ENCODE measurements around the gene GCNT2.
"Not testable (repeated sequence)": the region's sequence is repeated elsewhere in the genome, so short reads cannot be mapped to it uniquely, and the experiment has no call there.

The GCNT2 gene

GRCh38 chr6:10552270-10552810, 31.2 kb downstream of the GCNT2 start:
- no peak for DNase-seq

GRCh38 chr6:10553871-10554270, 32.7 kb downstream of the GCNT2 start:
- DNase-seq = no peak

GRCh38 chr6:10554826-10555225, 33.7 kb downstream of the GCNT2 start:
- no peak for DNase-seq

DNA sequence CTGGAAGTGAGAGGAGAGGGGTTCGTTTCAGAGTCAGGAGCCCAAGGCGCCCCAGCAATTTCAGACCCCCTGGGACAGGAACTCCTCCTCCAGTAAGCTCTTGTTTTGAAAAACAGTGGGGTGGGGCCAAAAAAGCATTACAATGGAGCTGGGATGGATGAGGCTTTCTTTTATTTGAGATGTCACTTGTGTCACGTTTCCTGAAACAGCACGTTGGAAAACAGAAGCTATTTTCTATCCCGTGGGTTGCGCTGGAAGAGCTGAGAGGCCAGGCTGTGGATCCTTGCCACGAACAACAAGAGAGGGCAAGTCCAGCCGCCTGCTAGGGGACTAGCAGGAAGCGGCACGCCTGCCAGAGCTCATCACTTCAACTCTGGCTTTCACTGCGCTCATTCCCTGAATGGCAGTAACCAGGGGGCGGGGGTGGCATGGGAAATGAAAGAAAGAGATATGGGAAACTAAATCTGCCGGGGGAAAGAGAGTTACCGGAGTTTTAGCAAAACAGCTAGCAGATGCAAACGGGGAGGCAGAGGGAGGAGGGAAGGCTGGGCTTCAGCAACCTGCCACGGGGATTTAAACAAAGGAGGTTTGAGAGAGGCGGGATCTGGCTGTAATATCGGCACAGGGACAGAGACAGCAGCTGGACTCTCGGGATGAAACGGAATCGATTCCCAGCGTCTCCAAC, 34.6 kb downstream of the GCNT2 start:
- DNase-seq = peak; percentile 79

- peak; percentile 3 for DNase-seq
Measured at GRCh38 chr6:10556589-10556988, 35.4 kb downstream of the GCNT2 start.

DNA sequence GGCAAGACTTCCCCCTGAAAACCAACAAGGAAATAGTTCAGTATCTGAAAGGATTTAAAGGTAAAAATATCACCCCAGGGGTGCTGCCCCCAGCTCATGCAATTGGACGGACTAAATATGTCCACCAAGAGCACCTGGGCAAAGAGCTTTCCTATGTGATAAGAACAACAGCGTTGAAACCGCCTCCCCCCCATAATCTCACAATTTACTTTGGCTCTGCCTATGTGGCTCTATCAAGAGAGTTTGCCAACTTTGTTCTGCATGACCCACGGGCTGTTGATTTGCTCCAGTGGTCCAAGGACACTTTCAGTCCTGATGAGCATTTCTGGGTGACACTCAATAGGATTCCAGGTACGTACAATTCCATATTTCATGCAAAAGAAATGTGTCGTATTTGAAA, 35.8 kb downstream of the GCNT2 start:
- no peak for DNase-seq

- DNase-seq = no peak
Measured at GRCh38 chr6:10557913-10558312, 36.8 kb downstream of the GCNT2 start.

DNA sequence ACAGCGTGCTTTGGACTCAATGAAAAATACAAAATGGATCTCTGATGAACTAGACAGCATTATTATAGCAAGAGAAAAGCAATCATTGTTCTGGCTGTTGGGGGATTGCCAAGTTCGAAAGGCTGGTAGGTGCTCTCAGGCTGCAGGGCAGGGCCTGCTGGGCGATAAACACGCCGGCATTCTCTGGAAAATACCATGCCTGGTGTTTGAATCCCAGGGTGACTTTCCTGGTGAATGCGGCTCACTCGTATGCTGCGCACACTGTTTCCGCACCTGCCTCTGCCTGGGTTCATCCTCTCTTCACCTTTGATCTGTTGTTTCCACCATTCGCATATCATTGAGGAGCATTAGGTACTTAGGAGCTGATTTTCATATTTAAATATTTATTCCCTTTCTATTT, 37.4 kb downstream of the GCNT2 start:
- DNase-seq = no peak

- DNase-seq = no peak
Measured at GRCh38 chr6:10559522-10560152, 38.5 kb downstream of the GCNT2 start.

DNA sequence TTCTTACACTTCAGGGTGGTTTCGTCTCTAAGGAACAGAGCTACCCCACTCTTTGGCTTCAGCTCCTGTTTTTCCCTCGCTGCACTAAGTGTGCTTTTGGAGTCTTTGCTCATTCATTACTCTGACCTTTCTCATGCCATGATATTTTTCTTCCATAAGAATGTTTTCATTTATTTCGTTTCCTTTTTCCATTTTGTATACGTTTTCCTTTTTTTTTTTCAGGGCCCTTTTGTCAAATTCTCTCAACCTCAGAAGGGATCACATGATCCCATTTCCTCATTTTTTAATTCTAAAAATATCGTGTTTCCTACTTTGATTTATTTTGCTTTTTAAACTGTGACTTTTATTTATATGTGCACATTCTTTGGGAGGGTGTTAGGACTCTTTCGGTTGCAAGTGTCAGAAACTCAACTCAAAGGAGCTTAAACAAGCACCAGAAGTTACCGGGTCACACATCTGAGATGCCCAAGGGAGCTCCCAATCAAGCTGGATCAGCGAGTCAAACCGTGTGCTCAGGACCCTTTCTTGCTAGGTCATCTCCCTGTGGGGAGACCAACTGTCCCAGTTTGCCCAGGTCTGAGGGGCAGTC, 40.6 kb downstream of the GCNT2 start:
- no peak for DNase-seq

GRCh38 chr6:10564975-10565673, 44.0 kb downstream of the GCNT2 start:
- DNase-seq = no peak

DNA sequence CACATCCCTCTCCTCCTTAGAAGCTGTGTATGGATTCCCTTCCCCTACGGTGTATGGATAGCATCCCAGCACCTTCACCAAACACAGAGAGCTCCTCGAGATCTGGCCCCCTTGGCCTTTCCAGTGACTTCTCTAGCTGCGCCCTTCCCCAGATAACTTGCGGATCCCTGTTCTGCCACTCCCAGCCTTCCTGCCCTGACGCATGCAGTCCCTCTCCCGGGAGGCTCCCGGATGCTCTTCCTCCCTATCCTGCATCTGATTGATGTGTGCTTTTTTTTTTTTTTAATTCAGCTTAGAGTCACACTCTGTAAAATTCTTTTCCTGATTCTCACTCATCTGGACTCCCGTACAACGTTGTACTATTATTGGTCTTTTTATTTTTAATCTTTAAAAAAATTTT, 44.8 kb downstream of the GCNT2 start:
- no peak for DNase-seq

DNA sequence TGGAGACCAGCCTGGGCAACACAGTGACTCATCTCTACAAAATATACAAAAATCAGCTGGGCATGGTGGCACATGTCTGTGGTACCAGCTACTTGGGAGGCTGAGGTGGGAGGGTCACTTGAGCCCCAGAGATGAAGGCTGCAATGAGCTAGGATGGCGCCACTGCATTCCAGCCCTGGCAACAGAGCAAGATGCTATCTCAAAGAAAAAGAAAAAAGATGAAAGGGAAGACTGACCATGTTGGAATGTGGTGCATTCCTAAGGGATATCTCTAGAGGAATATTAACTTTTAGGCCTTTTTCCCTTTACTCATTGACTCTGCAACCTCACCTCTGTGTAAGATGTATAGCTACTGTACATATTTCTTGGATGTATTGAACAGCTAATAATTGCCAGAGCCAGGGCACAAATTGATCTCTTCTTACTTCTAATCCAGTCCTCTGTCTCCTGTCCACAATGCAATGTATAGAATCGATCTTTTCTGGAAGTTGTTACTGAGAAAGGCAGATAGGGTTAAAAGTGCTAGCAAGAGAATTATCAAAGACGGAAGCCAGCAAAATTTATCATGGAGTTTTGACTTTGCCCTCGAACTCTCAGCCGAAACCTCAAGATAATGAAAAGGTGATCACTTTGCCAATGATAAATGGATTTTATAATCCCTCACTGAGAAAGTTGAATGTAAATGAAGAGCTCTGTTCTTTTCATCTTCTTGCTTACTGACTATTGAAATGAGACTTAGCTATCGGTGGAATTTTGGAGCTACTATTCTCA, 46.3 kb downstream of the GCNT2 start:
- no peak for DNase-seq

DNA sequence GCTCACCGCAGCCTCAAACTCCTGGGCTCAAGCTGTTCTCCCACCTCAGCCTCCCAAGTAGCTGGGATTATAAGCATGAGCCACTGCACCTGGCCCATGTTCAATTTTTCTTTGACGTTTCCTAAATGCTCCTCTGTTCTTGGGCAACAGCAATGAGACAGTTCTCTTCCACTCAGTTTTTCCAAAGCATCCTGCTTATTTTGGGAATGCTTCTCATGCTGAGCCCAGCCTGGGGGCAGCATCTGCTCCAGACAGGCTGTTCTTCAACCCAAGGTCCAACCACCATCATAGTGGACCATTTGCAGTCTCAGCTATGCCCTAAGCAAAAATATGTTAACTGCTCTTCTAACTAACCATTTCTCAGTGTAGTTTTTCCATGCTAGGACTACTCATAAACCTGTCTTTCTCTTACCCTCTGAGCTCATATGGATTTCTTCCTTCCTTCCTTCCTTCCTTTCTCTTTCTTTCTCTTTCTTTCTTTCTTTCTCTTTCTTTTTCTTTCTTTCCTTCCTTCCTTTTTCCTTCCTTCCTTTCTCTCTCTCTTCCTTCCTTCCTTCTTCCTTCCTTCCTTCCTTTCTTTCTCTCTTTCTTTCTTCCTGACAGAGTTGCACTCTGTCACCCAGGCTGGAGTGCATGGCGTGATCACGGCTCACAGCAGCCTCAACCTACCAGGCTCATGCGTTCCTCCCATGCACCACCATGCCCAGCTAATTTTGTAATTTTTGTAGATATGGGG, 48.4 kb downstream of the GCNT2 start:
- no peak for DNase-seq

- DNase-seq = not testable (repeated sequence)
Measured at GRCh38 chr6:10575519-10575918, 54.4 kb downstream of the GCNT2 start.

DNA sequence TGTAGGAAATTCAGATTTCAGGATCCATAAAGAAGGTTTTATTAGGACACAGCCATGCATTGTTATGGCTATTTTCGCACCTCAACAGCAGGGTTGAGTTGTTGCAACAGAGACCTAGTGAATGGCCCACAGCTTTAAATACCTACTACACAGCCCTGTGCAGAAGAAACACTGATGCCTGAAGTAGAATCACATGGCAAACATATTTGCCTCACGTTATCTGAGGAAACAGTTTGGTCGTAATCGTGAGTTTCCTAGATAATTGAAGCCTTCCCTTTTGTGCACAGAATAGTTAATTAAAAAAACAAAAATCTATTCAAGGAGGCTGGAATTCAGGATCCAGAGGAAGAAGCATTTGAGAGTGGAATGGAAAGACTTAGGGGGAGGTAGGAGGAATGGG, 55.1 kb downstream of the GCNT2 start:
- DNase-seq = no peak

GRCh38 chr6:10577112-10577511, 56.0 kb downstream of the GCNT2 start:
- no peak for DNase-seq

DNA sequence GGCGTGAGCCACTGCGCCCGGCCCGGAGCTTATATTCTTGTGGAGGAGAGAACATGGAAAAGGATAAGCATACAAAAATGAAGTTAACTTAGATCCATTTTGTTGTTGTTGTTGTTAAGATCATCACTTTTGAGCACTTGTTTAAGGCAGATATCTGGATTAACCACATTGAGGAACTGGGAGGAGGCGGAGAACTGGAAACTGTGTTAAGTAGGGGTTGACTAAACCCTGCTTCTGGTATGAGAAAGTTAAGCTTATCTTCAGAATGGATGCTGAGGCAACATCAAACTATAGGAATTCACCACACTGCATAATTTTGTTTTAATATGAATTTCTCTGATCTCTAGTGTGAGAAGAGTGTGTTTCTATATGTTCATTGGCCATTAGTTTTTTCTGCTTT, 57.6 kb downstream of the GCNT2 start:
- no peak for DNase-seq

GRCh38 chr6:10579803-10580202, 58.7 kb downstream of the GCNT2 start:
- DNase-seq = no peak

GRCh38 chr6:10580570-10580969, 59.4 kb downstream of the GCNT2 start:
- DNase-seq = no peak

- DNase-seq = not testable (repeated sequence)
Measured at GRCh38 chr6:10581402-10581801, 60.3 kb downstream of the GCNT2 start.

Measured in NCI-H1694 (cell line).